Right lobe of liver (tissue), 4 donors: ENCODE results near the gene CNTRL.

ENCODE experiments used
- CTCF ChIP-seq, 4 donors: fragments of 200-600 bp in 3 of 4; fragments of 450-650 bp in 1 of 4; IDR thresholded peaks; one replicate each; pipeline versions ENCODE4 v1.5.1 to v1.8.0; 2016 to 2022; ENCODE audit warnings: antibody characterized with exemption in 4 of 4, mild to moderate bottlenecking in 2 of 4
- POLR2A ChIP-seq: fragments of 450-650 bp; IDR thresholded peaks from one replicate; pipeline ENCODE4 v1.6.1; 2017; ENCODE audit warnings: antibody characterized with exemption, mild to moderate bottlenecking
- donor health status: DM: no; HTN: no; CAD: no.
- donor health status: DM: no; HTN: no; CAD: no.
- donor health status: DM: no; HTN: yes; CAD: no.

DNA sequence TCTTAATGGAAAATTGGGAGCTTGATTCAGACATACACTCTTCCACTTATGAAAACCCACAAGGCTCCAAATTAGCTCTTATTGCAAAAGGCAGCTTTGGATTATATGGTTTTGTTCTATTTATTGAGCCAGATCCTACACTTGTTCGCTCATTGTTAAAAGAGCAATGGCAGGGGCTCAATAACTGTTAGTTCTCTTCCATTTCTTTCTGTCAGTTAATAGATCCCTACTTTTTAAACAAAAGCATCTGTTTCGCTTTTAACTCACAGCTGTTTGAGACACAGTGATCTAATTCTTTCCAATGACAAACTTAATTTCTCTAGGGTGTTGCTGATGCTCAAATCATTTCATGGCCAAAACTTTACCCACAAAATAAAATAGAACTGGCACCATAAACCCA, 36.4 kb upstream of the CNTRL start:
- TF ChIP-seq CTCF (IDR thresholded peaks at IDR 0.05): no peak
- no peak for TF ChIP-seq POLR2A
